Activated CD8-positive, alpha-beta T cell treated with anti-CD3 and anti-CD28 coated beads for 36 hours (primary cell): Measurements from ENCODE around the gene SLC6A11. TPM values are rescaled to one million over a fixed set of nuclear protein-coding genes. Genes with fewer than 3 reads are reported as not detected.

ENCODE experiments used
- ATAC-seq: fragments of 200-7000 bp; cut with Tn5 transposase; one replicate; pipeline ENCODE4 v1.10.0; 2021; ENCODE audit warnings: mild to moderate bottlenecking, moderate library complexity
- CTCF ChIA-PET: fragments of 350-600 bp; sonication (Branson Sonifier 250); formaldehyde crosslinking; loops from one replicate; lab custom pipeline; 2021; ENCODE audit warnings: antibody characterized with exemption; lab: Charles Lee
- POLR2A ChIA-PET: fragments of 350-600 bp; sonication (Branson Sonifier 250); formaldehyde crosslinking; loops from one replicate; lab custom pipeline; 2021; ENCODE audit warnings: antibody characterized with exemption; lab: Charles Lee
- DNase-seq: peaks from one replicate; pipeline ENCODE4 v3.0.0-alpha.2; 2020
- H3K27ac Mint-ChIP-seq: one replicate; pipeline ENCODE4 v1.8.0; 2021; ENCODE audit warnings: mild to moderate bottlenecking, mixed read lengths
- H3K27me3 Mint-ChIP-seq: one replicate; pipeline ENCODE4 v1.8.0; 2021; ENCODE audit warnings: mixed read lengths
- H3K36me3 Mint-ChIP-seq: one replicate; pipeline ENCODE4 v1.8.0; 2021; ENCODE audit warnings: low read depth, mixed read lengths
- H3K4me1 Mint-ChIP-seq: one replicate; pipeline ENCODE4 v1.8.0; 2021; ENCODE audit warnings: low read depth, mixed read lengths
- H3K4me3 Mint-ChIP-seq: one replicate; pipeline ENCODE4 v1.8.0; 2021; ENCODE audit warnings: mild to moderate bottlenecking, moderate library complexity, mixed read lengths
- H3K9me3 Mint-ChIP-seq: one replicate; pipeline ENCODE4 v1.8.0; 2021; ENCODE audit warnings: mixed read lengths
- intact Hi-C: fragments of 100-400 bp; cut with micrococcal nuclease; formaldehyde crosslinking; loops from one replicate; pipeline ENCODE4 v1.10.0; 2022
- total RNA-seq, 2 experiments: library from RNA; stranded (reverse); gene quantifications; one replicate each; pipeline ENCODE4 v1.2.3, GENCODE V29; 2021
- TF ChIP-seq, protein P1 (sequence below): fragments of 200-600 bp; IDR thresholded peaks from one replicate; pipeline ENCODE4 v1.8.0; 2022; ENCODE audit warnings: antibody characterized with exemption, mild to moderate bottlenecking

Gene SLC6A11
- total RNA-seq, 2 experiments from 2014 or later = not detected

DNA sequence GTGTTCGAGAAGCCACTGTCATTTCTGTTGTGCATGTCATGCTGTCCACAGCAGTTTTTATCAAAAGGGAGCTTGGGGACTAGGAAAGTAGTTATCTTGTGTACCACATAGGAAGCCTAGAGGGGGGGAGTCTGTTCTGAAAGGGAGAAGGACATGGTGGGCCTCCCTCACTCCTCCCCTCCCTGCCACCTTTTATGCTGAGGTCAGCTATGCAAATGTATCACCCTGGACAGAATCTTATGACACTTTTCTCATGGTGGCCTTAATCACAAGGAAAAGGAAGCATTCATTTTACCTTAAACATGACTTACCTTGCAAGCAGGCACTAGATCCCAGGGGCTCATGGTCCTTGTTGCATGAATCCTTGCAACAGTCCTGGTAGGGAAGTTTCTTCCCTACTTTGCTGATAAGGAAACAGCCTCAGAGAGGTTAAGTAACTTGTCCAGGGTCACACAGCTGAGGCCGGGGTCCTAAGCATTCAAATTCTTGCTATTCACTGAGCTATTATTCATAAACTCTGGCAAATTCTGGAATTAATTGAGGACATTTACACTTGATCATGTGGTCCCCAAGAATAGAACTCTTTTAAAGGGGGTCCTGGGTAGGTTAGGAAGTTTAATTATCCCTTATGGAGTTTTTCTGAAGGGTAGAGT, 95.4 kb downstream of the SLC6A11 start:
- Mint-ChIP-seq H3K4me3 (no peak overlapping the region), H3K27ac (no peak overlapping the region), H3K9me3 (peaks cover 15% of the 10 kb centered on the region), H3K4me1 (no peaks in the 10 kb centered on the region), H3K36me3 (no peaks in the 10 kb centered on the region), H3K27me3 (peaks cover 6% of the 10 kb centered on the region)
- ChIA-PET POLR2A (no interaction called here), CTCF (no interaction called here)
- ATAC-seq (no peak), DNase-seq (no peak)
- intact Hi-C loops = no loop called here
- TF ChIP-seq, protein P1, sequence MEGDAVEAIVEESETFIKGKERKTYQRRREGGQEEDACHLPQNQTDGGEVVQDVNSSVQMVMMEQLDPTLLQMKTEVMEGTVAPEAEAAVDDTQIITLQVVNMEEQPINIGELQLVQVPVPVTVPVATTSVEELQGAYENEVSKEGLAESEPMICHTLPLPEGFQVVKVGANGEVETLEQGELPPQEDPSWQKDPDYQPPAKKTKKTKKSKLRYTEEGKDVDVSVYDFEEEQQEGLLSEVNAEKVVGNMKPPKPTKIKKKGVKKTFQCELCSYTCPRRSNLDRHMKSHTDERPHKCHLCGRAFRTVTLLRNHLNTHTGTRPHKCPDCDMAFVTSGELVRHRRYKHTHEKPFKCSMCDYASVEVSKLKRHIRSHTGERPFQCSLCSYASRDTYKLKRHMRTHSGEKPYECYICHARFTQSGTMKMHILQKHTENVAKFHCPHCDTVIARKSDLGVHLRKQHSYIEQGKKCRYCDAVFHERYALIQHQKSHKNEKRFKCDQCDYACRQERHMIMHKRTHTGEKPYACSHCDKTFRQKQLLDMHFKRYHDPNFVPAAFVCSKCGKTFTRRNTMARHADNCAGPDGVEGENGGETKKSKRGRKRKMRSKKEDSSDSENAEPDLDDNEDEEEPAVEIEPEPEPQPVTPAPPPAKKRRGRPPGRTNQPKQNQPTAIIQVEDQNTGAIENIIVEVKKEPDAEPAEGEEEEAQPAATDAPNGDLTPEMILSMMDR = no peak

DNA sequence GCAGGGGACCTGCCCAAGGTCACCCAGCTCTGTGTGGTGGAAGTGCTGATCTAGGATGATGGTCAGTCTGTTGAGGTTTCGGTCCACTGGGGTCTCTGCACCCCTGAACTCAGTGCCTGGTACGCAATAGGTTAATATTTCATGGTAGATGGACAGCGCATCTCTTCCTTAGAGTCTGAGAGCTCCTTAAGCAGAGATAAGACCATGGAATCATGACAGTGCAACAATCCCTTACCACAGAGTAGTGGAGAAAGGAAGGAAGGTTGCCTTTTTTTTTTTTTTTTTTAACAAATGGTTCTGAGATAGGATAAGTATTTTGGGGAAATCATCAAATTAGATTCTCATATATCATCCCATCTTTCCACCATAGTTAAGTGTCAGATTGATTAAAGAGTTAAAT, 96.8 kb downstream of the SLC6A11 start:
- H3K4me3 Mint-ChIP-seq = no peak overlapping the region
- H3K27ac Mint-ChIP-seq = no peak overlapping the region
- H3K9me3 Mint-ChIP-seq = peaks cover 2% of the 10 kb centered on the region
- intact Hi-C loops = no loop called here
- no peaks in the 10 kb centered on the region for H3K36me3 Mint-ChIP-seq
- H3K4me1 Mint-ChIP-seq = no peaks in the 10 kb centered on the region
- DNase-seq (no peak), ATAC-seq (no peak)
- ChIA-PET POLR2A (no interaction called here), CTCF (no interaction called here)
- peaks cover 6% of the 10 kb centered on the region for H3K27me3 Mint-ChIP-seq
- TF ChIP-seq, protein P1 = no peak

DNA sequence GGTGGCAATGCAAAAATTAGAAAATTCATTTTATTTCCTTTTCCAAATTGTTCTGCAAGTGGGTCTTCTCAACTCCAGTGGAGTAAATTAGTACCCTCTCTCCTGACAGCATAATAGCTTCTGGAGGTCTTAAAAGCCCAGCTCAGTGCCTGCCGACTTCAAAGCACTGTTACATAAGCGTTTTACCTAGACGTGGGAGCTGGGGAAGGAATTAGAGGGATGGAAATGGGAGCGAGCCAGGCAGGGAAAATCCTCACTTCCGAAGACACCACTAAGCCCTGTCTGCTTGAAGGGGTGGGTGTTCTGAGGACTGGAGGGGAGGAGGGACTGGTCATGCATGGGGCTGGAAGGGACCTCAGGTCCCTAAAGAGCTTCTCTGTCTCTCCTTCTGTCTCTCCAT, 99.3 kb downstream of the SLC6A11 start:
- TF ChIP-seq, protein P1 = no peak
- Mint-ChIP-seq H3K27me3 (peaks cover 9% of the 10 kb centered on the region), H3K4me3 (no peak overlapping the region), H3K9me3 (no peaks in the 10 kb centered on the region), H3K4me1 (no peaks in the 10 kb centered on the region), H3K36me3 (no peaks in the 10 kb centered on the region), H3K27ac (no peak overlapping the region)
- DNase-seq (no peak), ATAC-seq (no peak)
- intact Hi-C loops = no loop called here
- POLR2A ChIA-PET = no interaction called here
- CTCF ChIA-PET = interaction anchor here (0.8 to 1.7 kb wide), 2 partner anchors 26 to 157 kb away, joined by 3 to 4 read pairs; no protein-coding TSS in a partner anchor

DNA sequence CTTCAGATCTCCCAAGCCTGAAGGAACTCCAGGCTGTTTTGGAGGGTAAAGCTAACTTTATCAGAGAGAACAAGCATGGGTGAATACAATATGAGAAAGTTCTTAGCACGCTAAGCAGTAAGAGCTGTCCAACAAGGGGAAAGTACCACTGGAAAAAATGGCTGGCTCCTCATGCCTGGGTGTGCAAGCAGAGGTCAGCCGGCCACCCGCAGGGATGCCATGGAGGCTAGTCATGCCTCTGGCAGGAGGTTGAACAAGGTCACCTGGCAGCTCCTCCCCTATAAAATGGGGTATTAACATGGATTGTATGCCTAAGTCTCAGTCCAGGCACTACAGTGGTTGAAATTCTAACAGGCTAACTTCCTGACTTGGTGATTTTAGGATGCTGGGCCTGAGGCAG, 101.1 kb downstream of the SLC6A11 start:
- no peaks in the 10 kb centered on the region for H3K9me3 Mint-ChIP-seq
- H3K4me1 Mint-ChIP-seq = no peaks in the 10 kb centered on the region
- intact Hi-C loops = no loop called here
- CTCF ChIA-PET = no interaction called here
- POLR2A ChIA-PET = no interaction called here
- no peaks in the 10 kb centered on the region for H3K36me3 Mint-ChIP-seq
- no peak for DNase-seq
- H3K4me3 Mint-ChIP-seq = no peak overlapping the region
- H3K27ac Mint-ChIP-seq = no peak overlapping the region
- TF ChIP-seq, protein P1 = no peak
- no peak for ATAC-seq
- H3K27me3 Mint-ChIP-seq = peaks cover 11% of the 10 kb centered on the region

DNA sequence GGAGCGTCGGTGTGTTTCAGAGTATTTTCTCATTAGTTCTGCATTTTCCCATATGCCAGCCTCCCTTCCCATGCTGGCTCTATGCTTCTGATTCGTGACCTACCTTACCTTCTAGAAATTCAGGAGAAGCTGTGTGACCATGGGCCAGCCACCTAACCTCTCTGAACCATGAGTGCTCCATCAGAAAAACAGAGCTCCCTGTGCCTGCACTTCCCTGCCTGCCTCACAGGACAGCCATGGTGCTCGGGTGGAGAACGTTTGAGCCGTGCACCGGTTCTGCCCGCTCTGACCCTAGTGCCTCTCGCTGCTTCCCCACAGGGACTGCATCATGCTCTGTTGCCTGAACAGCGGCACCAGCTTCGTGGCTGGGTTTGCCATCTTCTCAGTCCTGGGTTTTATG, 102.0 kb downstream of the SLC6A11 start:
- Mint-ChIP-seq H3K4me3 (no peak overlapping the region), H3K4me1 (no peaks in the 10 kb centered on the region), H3K9me3 (no peaks in the 10 kb centered on the region), H3K27me3 (peaks cover 7% of the 10 kb centered on the region), H3K36me3 (no peaks in the 10 kb centered on the region), H3K27ac (no peak overlapping the region)
- ChIA-PET POLR2A (no interaction called here), CTCF (no interaction called here)
- ATAC-seq = no peak
- DNase-seq = no peak
- TF ChIP-seq, protein P1 = no peak
- intact Hi-C loops = no loop called here
